NCI-H1105 (cell line): ENCODE results near the gene RAC2.
"Not testable (repeated sequence)": the region's sequence is repeated elsewhere in the genome, so short reads cannot be mapped to it uniquely, and the experiment has no call there.

ENCODE experiments used
- DNase-seq: peaks from one replicate; lab custom pipeline; 2025; lab: John Stamatoyannopoulos, UW

The RAC2 gene

GRCh38 chr22:37234736-37235711 is 9.0 kb downstream of the RAC2 start:
- DNase-seq, result no peak

DNA sequence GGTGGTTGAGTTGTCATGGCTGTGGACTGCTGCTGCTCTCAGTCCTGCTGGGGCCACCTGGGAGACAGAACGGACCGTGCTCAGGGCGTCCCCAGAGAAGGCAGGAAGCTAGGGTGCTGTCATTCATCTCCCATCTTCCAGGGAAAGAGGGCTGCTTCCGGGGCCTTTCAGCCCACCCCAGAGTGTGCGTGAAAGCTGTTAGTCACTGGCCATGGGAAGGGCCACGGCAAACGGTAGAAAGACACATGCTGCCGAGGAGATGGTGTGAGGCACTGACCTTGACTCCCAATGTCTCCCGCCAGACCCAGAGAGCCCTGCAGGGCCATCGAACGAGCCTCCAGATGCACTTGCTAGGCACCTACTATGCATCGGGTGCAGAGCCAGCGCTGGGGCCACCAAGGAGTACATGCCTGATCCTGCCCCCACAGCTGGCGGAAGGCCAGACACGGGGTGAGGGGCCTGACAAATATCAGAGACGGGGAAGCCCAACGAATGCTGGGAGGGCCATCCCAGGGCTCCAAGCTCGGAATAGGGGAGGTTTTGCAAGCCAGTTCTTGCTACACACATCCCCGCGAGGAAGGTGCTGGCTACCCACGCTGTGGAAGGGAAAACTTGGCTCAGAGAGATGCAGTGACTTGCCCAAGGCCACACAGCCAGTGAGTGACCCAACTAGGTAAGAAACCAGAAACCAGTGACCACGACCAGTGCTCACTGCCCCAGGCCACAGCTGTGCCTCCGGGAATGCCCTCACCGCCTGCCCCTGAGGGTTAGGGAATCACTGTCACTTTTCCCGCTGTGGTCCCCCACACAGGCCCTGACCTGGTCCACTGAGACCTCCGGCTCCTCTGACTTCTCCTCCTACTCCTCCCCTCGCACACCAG is 10.1 kb downstream of the RAC2 start:
- peak; percentile 6 for DNase-seq

GRCh38 chr22:37233371-37233750 is 10.7 kb downstream of the RAC2 start:
- not testable (repeated sequence) for DNase-seq

- DNase-seq, result no peak
These were observed 11.7 kb downstream of the RAC2 start for GRCh38 chr22:37232140-37232998.

GRCh38 chr22:37231406-37232139 is 12.5 kb downstream of the RAC2 start:
- DNase-seq, result no peak

DNA sequence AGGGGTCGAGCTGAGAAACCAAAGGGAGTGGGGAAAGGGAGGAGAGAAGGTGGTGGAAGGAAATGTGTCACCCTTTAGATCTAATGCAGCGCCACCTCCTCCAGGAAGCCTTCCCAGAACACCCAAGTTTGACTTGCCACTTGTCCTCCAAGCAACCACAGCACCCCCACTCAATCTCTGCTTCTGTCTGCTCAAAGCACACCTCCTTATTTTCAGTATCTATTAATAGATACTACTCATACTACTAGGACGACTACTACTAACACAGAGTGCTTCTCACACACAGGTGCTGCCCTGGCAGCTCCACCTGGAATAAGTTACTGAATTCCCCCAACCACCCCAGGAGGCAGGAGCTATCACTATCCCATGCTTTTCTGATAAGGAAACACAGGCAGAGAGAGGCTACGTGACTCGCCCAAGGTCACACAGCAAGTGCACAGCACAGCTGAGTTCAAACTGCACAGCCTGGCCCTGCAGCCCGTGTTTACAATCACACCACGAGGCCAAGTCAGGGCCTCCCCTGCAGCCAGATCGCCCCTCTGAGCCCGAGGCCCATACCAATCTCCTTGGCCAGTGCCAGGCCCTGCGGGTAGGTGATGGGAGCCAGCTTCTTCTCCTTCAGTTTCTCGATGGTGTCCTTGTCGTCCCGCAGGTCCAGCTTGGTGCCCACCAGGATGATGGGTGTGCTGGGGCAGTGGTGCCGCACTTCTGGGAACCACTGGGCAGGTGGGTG is 13.2 kb downstream of the RAC2 start:
- DNase-seq, result no peak

GRCh38 chr22:37229805-37230672 is 14.0 kb downstream of the RAC2 start:
- no peak for DNase-seq

GRCh38 chr22:37229012-37229804 is 14.9 kb downstream of the RAC2 start:
- DNase-seq, result no peak

- DNase-seq, result no peak
These were observed 15.7 kb downstream of the RAC2 start for GRCh38 chr22:37228106-37229011.

- no peak for DNase-seq
These were observed 17.6 kb downstream of the RAC2 start for GRCh38 chr22:37226514-37226913.

DNA sequence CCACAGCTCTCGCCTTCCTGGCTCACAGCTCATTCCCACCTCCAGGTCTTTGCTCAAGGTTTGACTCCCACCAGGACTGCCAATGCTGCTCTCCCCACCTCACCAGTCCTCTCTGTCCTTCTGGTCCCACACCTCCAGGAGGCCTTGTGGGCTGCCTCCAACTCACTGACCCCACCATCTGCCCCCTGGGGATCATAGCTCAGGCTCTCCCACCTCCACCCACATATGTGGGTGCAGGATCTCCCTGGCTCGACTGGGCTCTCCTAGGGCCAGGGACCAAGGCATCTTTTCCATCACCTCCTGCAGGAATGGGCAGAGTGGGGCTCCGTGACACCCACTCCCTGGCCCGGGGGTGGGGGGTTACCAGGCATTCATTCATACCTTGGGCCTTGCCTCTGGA is 18.0 kb downstream of the RAC2 start:
- DNase-seq, result no peak

GRCh38 chr22:37225481-37225880 is 18.6 kb downstream of the RAC2 start:
- no peak for DNase-seq

- DNase-seq, result no peak
These were observed 19.2 kb downstream of the RAC2 start for GRCh38 chr22:37224757-37225420.

DNA sequence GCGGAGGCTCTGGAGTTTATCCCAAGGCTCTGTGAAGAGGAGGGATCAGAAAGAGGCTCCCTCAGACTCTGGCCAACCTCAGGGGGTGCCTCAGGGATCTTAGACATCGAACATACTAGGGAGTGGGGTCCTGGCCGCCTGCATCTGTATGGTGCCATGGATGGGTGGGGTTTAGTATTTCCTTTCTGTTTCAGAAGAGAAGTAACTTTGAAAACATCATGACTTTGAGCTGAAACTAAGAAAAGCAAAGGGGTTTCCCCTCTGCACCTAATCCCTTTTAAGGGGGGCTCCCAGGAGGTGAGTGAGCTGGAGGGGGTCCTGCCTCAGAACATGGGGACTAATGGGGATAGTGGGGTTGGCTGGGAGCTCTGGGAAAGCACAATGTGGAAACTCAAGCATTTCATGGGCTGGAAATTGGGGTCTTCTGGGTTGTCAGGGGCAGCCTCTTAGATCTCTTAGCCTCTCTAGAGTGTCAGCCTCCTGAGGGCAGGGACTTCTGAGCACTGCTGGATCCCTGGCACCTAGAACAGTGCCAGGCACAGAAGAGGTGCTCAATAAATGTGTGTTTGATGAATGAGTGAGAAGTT is 20.0 kb downstream of the RAC2 start:
- no peak for DNase-seq

DNA sequence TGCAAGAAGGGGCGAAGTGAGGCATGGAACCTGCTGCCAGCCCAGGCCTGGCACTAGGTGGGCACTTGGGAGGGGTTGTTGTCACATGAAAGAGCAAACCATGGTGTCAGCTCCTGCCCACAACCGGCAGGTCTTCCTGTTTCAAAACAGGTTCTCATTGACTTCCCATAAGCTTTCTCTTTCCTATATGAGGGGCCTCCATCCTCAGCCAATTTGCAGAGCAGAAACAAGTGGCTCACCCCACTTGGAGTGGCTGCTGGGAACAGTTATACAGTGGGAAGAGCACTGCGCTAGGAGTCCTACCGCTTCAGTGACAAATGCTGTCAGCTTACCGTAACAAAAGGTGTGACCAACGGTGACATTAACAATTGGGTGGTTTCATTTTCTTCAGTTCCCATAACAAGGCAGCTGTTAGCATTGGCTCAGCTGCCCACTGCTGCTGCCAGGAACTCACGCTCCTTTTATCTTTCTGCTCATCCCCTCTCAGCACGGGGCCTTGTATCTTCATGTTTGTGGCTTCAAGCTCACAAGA is 21.6 kb downstream of the RAC2 start:
- no peak for DNase-seq
